Measurements from ENCODE around the gene HDAC10.

HDAC10 gene

DNA sequence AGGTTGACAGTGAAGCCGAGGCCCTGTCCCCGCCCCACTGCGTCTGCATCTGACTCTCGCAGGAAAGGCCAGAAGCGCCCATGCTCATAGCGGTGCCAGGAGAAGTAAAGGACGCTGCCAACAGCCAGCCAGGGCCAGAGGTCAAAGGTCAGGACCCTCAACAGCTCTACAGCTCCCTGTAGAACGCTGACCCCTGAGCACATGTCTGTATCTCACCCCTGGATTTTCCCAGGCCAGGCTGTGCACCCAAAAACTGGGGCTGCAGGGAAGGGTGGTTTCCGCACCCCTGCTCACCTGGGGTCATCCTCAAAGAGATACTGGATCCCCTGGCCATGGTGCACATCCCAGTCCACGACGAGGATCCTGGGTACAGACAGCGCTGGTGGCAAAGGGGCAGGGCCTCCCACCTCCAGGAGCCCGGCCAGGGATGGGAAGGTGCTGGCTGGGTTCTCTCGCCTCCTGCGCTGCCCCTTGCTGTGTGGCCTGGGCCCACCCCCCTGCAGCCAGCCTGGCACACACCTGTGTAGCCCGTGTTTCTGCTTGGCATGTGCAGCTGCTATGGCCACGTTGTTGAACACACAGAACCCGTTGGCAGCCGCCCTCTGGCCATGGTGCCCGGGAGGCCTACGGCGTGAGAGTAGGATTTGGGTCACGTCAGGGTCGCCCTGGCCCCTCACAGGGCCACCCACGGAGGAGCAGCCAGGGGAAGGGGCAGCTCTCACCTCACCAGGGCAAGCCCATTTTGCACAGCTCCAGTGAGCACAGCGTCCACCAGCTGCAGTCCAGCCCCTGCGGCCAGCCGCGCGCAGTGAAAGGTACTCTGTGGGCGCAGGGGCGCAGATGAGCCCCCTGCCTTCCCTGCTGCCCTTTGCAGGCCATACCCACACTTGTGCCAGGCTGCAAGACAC is 1.5 kb downstream of the HDAC10 start:
- TF ChIP-seq, protein P1, sequence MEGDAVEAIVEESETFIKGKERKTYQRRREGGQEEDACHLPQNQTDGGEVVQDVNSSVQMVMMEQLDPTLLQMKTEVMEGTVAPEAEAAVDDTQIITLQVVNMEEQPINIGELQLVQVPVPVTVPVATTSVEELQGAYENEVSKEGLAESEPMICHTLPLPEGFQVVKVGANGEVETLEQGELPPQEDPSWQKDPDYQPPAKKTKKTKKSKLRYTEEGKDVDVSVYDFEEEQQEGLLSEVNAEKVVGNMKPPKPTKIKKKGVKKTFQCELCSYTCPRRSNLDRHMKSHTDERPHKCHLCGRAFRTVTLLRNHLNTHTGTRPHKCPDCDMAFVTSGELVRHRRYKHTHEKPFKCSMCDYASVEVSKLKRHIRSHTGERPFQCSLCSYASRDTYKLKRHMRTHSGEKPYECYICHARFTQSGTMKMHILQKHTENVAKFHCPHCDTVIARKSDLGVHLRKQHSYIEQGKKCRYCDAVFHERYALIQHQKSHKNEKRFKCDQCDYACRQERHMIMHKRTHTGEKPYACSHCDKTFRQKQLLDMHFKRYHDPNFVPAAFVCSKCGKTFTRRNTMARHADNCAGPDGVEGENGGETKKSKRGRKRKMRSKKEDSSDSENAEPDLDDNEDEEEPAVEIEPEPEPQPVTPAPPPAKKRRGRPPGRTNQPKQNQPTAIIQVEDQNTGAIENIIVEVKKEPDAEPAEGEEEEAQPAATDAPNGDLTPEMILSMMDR (conservative IDR thresholded peaks at IDR 0.05; ENCODE audit: low read depth, low read length) = no peak
- peak overlapping the region; percentile 81 for H3K4me3 ChIP-seq (ENCODE audit: low read depth, low read length)
- no peak for DNase-seq (ENCODE audit: low read depth)

DNA sequence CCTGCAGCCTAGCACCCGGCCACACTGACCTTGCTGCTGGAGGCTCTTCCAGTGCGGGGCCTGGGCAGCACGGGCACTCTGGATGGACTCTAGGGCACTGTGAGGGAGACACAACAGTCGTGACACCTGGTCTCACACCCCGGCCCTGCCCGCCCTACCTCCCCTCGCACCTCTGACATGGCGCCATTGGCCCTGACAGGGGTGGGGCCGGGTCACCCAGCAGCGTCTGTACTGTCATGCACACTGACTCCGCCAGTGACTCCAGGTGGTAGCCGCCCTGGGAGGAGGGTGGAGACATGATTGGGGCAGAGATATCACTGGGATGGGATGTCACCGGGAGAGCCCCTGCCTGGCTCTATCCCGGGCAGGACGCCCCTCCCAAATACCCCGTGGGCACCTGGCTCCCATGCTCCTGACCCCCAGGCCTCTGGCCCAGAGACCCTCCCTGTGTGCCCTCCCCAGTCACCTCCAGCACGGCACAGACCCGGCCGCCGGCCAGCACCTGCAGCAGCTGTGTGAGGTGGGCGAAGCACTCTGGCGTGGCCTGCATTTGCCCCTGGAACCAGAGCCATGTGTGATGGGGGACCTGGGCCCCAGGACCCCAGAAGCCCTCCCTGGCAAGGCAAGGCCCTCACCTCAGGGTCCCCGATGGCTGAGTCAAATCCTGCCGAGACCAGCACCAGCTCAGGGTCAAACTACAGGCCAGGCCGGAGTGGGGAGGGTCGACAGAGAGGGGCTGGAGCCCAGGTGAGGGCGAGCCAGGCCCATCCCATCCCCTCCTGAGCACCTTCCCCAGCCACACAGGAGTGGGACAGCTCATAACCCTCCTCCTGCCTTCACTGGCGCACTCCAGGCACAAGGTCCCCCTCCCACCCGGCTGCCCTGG is 2.6 kb downstream of the HDAC10 start:
- no peak for DNase-seq (ENCODE audit: low read depth)
- no peak overlapping the region for H3K4me3 ChIP-seq (ENCODE audit: low read depth, low read length)
- TF ChIP-seq, protein P1 (conservative IDR thresholded peaks at IDR 0.05; ENCODE audit: low read depth, low read length) = no peak

DNA sequence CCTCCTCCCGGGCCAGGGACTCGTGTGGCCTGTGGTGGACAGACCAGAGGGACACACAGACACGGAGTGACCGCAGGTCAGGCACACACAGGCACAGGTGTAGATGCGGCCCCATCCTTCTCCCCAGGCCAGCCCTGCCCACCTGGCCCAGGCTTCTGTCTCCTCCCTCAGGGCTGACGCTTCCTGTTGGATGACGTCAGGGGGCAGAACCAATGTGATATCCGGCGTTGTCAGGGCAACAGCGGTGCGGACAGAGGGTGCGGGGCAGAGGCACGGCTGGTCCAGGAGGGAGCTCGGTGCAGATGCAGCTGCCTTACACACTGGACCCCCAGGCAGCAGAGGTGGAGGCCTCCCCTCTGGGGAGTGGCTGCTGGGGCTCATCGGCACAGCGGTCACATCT is 3.3 kb downstream of the HDAC10 start:
- no peak overlapping the region for H3K4me3 ChIP-seq (ENCODE audit: low read depth, low read length)
- TF ChIP-seq, protein P1 (conservative IDR thresholded peaks at IDR 0.05; ENCODE audit: low read depth, low read length) = no peak
- DNase-seq (ENCODE audit: low read depth) = peak; percentile 80

DNA sequence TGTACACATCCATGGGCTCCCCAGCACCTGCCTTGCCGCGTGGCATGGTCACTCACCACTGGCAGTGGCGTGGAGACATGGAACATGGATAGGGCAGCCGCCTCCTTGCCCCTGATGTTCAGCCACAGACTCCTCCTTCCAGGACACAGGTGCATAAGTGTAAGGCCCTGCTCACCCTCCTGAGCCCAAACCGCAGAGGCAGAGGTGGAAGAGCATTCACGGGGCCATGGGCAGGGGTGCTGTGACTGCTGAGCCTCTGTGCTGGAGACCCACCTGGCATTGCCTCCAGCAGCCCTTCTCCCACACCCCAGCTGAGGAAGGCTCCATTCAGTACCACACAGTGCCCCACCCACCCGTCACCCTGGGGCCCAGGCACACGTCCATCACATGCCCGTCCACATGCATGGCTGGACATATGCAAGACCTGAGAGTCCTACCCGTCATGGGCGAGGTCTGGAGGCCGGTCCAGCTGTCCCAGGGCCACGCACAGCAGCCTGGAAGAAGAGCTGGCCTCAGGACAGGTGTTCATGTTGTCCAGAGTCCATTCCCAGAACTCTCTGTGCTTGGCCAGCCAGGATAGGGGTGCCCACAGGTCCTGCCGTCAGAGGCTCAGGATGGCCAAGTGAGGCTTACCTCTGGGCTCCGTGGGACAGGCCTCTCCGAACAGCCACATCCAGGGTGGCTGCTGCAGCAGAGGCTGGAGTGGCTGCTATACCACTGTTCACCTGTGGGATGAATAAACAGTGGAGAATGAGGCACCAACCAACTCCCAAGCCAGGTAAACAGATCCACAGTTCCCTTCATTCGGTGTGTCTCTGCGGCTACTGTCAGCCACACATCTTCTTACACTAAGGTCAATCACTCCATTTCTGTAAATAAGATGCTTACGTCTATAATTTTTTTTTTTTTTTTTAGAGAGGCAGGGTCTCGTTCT is 4.6 kb downstream of the HDAC10 start:
- DNase-seq (ENCODE audit: low read depth) = no peak
- TF ChIP-seq, protein P1 (conservative IDR thresholded peaks at IDR 0.05; ENCODE audit: low read depth, low read length) = no peak
- no peak overlapping the region for H3K4me3 ChIP-seq (ENCODE audit: low read depth, low read length)

DNA sequence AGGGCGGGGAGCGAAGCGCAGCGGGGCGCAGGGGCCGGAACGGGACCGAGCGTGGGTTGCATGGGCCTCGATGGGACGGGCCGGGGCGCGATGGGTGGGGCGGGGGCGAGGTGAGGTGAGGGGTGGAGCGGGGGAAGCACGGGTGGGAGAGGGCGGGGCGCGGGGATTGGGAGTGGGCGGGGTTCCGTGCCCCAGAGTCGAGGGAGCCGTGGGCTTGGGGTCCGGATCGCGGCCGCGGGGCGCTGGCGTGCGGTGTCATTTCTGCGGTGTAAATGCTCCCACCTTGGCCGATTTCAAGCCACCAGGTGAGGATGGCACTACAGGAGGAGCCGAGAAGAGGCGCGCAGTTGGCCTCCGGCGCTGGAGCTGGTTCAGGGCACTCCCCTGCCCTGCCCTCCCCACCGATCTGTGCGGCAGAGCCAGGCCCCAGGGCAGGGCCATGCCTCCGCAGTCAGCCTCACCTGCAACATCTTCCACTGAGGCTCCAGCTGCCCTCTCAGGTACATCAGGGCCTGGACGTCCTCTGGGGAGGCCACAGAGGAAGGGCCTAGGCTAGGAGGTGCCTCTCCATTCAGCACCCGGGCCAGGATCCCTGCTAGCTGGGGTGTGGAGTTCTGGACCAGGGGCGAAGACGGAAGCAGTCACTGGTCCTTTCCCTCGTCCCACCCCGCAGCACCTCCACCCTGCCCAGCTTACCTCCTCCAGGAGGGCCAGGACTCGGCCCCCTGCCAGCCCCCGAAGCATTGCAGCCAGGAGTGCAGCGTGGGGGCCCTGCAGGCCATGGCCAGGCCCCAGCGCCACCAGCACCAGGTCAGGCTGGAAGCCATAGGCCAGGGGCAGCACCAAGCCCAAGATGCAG is 5.6 kb downstream of the HDAC10 start:
- TF ChIP-seq, protein P1 (conservative IDR thresholded peaks at IDR 0.05; ENCODE audit: low read depth, low read length) = no peak
- no peak for DNase-seq (ENCODE audit: low read depth)
- H3K4me3 ChIP-seq (ENCODE audit: low read depth, low read length) = peak overlapping the region; percentile 99
